ENCODE results near the gene NCKAP5L.
A peak's percentile ranks its signal among the peaks of the same experiment; 100 is the strongest.
"Not testable (repeated sequence)": the region's sequence is repeated elsewhere in the genome, so short reads cannot be mapped to it uniquely, and the experiment has no call there.

NCKAP5L gene

GRCh38 chr12:49828133-49829091, at the start of gene NCKAP5L:
TSS of gene NCKAP5L (minus strand) at chr12:49828413. CDS start at chr12:49804044, 24,369 bp downstream.
- peak; percentile 85 for DNase-seq

- DNase-seq = no peak
Observed at GRCh38 chr12:49877066-49877465, 48.9 kb upstream of the NCKAP5L start.

GRCh38 chr12:49876070-49876469, 47.9 kb upstream of the NCKAP5L start:
- no peak for DNase-seq

- DNase-seq = no peak
Observed at GRCh38 chr12:49875115-49875720, 47.0 kb upstream of the NCKAP5L start.

GRCh38 chr12:49874142-49874897, 46.1 kb upstream of the NCKAP5L start:
- DNase-seq = no peak

GRCh38 chr12:49873361-49873934, 45.2 kb upstream of the NCKAP5L start:
- no peak for DNase-seq

- no peak for DNase-seq
Observed at GRCh38 chr12:49872781-49873181, 44.6 kb upstream of the NCKAP5L start.

GRCh38 chr12:49872381-49872780, 44.2 kb upstream of the NCKAP5L start:
- DNase-seq = no peak

GRCh38 chr12:49871811-49872251, 43.6 kb upstream of the NCKAP5L start:
- DNase-seq = not testable (repeated sequence)

GRCh38 chr12:49871263-49871561, 43.0 kb upstream of the NCKAP5L start:
- DNase-seq = no peak

- DNase-seq = no peak
Observed at GRCh38 chr12:49870501-49871262, 42.5 kb upstream of the NCKAP5L start.

GRCh38 chr12:49869816-49870500, 41.7 kb upstream of the NCKAP5L start:
- no peak for DNase-seq

- DNase-seq = peak; percentile 44
Observed at GRCh38 chr12:49868952-49869815, 41.0 kb upstream of the NCKAP5L start.

GRCh38 chr12:49868449-49868848, 40.2 kb upstream of the NCKAP5L start:
- no peak for DNase-seq

- no peak for DNase-seq
Observed at GRCh38 chr12:49867570-49868341, 39.5 kb upstream of the NCKAP5L start.

GRCh38 chr12:49866859-49867569, 38.8 kb upstream of the NCKAP5L start:
- DNase-seq = peak; percentile 1

GRCh38 chr12:49865782-49866135, 37.5 kb upstream of the NCKAP5L start:
- DNase-seq = no peak

- DNase-seq = no peak
Observed at GRCh38 chr12:49865109-49865781, 37.0 kb upstream of the NCKAP5L start.

- DNase-seq = no peak
Observed at GRCh38 chr12:49864798-49865090, 36.5 kb upstream of the NCKAP5L start.

Data from NCI-H2227 treated with DMSO at 0.1 percent for 48 hours (cell line).